Ammon's horn (tissue), 1 donor: ENCODE data around the gene KCNJ4.
A peak's percentile ranks its signal among the peaks of the same experiment; 100 is the strongest.

Source experiments
- DNase-seq: peaks from one replicate; pipeline ENCODE4 v3.0.0-alpha.2; 2016; ENCODE audit warnings: low spot score

KCNJ4 gene

GRCh38 chr22:38429499-38430068 lies 25.4 kb downstream of the KCNJ4 start:
- peak; percentile 57 for DNase-seq

GRCh38 chr22:38428714-38429113 lies 26.3 kb downstream of the KCNJ4 start:
- no peak for DNase-seq

DNA sequence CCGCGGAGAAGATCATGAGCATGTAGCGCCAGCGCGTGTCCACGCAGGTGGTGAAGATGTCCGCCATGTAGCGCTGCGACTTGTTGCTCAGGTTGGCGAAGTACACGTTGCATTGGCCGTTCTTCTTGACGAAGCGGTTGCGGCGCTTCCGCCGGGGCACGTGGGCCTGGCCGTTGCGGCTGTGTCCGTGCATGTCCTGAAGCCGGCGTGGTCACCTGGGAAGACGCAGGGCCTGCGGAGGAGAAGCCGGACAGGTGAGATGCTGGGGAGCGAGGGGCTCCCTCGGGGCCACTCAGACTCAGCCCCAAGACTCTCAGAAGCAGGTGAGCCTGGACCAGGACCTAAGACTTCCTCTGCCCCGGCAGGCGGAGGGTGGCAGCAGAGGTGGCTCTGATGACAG lies 27.1 kb downstream of the KCNJ4 start:
- no peak for DNase-seq

DNA sequence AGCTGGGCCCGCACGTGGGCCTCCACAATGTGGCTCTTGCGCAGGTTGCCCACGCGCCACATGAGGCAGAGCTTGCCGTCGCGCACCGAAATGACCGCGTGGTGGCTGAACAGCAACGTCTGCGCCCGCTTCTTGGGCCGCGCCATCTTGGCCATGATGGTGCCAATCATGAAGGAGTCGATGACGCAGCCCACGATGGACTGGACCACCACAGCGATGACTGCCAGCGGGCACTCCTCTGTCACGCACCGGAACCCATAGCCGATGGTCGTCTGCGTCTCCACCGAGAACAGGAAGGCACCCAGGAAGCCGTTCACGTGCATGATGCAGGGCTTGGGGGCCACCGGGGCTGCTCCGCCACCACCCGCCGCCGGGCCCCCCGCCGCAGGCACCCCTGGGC lies 27.5 kb downstream of the KCNJ4 start:
- no peak for DNase-seq

GRCh38 chr22:38426628-38427027 lies 28.4 kb downstream of the KCNJ4 start:
- no peak for DNase-seq

- DNase-seq, result no peak
Measured at GRCh38 chr22:38424525-38425080, 30.4 kb downstream of the KCNJ4 start.

- no peak for DNase-seq
Measured at GRCh38 chr22:38423512-38424503, 31.2 kb downstream of the KCNJ4 start.

GRCh38 chr22:38422611-38423511 lies 32.1 kb downstream of the KCNJ4 start:
- no peak for DNase-seq

DNA sequence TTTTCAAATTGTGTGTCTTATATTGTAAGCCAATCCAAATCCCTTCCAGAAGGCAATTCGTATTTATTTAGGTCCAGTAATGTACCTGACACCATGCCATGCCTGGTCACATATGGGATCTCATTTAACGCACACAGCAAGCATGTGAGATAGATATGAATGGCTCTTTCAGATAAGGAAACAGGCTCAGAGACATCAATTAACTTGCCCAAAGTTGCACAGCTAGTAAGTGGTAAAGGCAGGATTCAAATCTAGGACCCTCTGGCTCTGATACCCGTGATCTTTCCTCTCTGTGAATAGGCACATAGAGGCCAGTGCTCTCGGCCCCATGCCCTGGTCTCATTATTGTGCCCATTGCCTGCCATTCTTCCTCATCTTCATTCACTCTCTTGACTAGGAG lies 34.3 kb downstream of the KCNJ4 start:
- no peak for DNase-seq

DNA sequence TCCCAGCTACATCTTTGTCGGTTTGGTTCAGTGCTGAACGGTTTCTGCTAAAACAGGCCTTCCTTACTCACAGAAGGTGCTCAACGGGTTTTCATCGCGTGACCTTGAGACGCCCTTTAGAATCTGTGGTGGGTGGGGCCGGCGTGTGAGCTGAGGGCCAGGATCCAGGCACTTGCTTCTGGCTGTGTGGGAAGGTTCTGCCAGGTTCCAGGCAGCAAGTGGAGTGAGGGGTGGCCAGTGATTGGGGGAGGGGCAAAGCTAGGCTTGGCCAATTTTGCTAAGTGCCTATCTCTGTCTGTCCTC lies 35.2 kb downstream of the KCNJ4 start:
- DNase-seq, result no peak

DNA sequence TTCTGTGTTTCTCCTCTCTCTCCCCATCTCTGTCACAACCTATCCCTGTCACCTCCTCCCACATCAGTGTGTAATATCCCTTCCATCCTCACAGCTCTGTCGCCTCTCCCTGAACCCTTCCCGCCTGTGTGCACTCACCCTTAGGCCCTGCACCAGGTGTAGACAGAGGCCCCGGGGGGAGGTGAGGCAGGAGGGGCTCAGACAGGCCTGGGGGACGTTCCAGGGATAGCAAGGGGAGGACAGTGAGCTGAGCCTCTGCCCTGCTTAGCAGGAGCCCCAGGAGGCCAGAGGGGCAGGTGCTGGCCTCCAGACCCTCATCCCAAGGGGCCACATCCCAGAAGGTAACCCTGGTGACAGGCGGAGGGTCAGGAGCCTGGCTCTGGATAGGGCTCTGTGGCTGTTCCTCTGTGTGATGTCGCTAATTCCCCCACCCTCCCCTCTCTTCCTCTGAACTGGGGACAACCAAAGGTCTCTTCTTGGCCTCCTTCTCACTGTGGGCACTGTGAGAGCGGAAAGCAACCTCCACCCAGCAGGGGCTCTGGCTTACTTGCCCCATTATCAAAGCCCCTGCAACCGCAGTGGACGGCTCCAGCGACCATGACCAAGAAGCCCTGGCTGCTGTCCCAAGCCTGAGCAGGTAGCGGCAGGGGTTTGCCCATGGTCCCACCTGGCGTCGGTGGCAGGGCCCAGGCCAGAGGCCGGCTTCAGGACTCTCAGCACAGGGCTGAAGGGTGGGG lies 35.7 kb downstream of the KCNJ4 start:
- no peak for DNase-seq

- no peak for DNase-seq
Measured at GRCh38 chr22:38418589-38418988, 36.4 kb downstream of the KCNJ4 start.

GRCh38 chr22:38417252-38418060 lies 37.5 kb downstream of the KCNJ4 start:
- DNase-seq, result no peak

DNA sequence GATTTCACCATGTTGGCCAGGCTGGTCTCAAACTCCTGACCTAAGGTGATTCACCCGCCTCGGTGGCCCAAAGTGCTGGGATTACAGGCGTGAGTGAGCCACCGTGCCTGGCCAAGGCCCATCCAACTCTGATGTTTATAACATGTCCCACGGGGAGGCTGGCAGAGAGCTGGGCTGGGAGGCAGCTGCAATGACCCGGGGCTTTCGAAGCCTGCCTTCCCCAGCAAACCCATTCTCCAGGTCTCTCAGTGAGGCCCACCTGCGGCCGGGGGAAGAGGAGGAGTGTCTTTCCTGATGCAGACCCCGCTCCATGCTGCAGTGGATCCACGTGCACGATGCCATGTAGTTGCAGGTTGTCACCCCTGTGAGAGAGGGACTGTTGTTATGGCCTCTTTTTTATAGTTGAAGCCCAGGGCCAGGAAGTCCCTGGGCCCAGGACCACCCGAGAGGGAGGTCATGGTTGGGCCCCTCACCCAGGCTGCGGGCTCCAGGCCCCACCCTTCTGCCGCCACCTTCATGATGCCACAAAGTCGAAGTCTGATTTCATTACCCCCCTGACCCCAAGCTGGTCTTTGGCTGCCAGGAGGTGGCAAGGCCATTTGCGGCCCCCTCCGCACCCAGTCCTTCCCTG lies 38.3 kb downstream of the KCNJ4 start:
- DNase-seq, result no peak

DNA sequence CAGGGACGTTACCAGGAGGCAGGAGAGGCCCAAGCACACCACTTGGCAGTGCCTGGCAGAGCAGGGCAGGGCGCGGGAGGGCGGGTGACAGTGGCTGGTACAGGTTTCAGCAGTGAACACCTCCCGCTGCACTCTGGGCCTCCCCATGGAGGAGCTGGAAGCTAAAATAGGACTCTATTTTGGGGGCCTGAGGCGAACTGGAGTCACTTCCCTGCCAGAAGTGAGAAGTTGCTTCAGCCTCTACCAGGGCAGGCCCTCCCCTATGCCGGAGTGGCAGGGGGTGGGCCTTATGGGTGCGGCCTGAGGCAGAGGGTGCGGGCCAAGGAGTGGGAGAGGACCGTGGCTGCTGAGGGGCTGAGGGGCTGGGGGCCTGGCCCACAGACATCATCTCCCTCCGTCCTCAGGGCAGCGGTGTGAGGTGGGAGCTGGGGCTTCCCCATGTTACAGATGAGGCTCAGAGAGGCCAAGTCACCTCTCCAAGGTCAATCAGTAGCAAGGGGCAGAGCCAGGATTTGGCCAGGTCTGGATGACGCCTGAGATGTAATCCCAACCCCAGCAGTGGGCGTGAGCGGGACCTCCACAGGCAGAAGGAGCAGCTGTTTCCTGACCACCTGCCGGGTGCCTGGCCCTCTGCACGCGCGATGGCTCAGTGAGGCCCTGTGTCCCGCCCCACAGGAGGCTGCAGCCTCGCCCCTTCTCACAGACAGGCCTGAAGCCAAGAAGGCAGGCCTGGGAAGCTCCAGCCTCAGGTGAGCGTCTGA lies 39.3 kb downstream of the KCNJ4 start:
- DNase-seq, result no peak

DNA sequence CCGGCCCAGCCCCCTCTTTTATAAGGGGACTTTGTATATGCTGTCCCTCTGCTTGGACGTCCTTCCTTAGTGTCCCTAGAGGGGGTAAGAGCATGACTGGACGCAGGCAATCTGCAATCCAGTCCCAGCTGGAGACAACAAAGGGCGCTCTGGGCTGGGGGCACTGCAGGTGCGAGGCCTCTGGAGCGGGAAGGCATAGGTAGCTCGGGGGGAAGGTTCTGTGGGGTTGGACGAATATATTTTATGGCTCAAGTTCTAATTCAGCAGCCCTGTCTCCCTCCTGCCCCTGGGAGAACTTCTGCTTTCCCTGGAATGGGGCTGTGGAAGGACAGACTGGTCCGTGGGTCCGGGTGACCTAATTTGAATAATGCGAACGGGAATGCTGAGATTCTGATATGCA lies 40.0 kb downstream of the KCNJ4 start:
- no peak for DNase-seq

GRCh38 chr22:38414009-38414395 lies 41.0 kb downstream of the KCNJ4 start:
- no peak for DNase-seq

GRCh38 chr22:38413085-38414008 lies 41.7 kb downstream of the KCNJ4 start:
- DNase-seq, result no peak
